ENCODE measurements around the gene SNX15.
"Not testable (repeated sequence)": the region's sequence is repeated elsewhere in the genome, so short reads cannot be mapped to it uniquely, and the experiment has no call there.

The SNX15 gene

DNA sequence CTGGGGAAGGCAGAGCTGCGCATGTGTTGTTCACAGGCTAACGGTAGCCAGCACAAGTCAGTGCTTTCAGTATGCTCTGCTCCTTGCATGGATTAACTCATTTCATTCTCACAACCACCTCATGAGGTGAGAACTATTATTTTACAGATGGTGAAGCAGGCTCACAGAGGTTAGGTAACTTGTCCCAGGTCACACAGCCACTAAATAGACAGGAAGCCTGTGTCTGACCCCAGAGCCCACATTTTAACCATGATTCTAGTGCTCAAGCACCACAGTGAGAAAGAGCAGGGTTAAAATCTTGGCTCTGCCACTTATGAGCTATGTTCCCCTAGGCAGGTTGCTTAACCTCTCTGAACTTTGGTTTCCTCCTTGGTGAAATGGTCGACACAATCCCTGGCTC lies 6.2 kb upstream of the SNX15 start:
- Histone ChIP-seq H3K79me2 (ENCODE audit: control insufficient read depth, low read length) (peaks cover 18% of the 10 kb centered on the region), H3K9me2 (replicated peaks; ENCODE audit: control insufficient read depth, low read length) (no peaks in the 10 kb centered on the region), H4K20me1 (ENCODE audit: control insufficient read depth, insufficient read depth, low read depth, low read length) (no peaks in the 10 kb centered on the region), H3K36me3 (ENCODE audit: control insufficient read depth, low read length) (peaks cover 49% of the 10 kb centered on the region), H3F3A (ENCODE audit: control insufficient read depth, insufficient read depth) (no peaks in the 10 kb centered on the region), H3K27me3 (ENCODE audit: control insufficient read depth, low read length) (no peaks in the 10 kb centered on the region), H3K4me1 (ENCODE audit: control insufficient read depth, low read length) (peaks cover 14% of the 10 kb centered on the region), H3K9me3 (ENCODE audit: control insufficient read depth, insufficient read depth, low read length) (no peaks in the 10 kb centered on the region), H3K4me2 (ENCODE audit: low read length) (no peak overlapping the region), H3K4me3 (ENCODE audit: low read length) (no peak overlapping the region), H3K27ac (ENCODE audit: low read depth, low read length) (no peak overlapping the region)
- no peak for TF ChIP-seq EZH2phosphoT487 (IDR thresholded peaks at IDR 0.05; ENCODE audit: borderline replicate concordance, low read length)
- TF ChIP-seq, protein P1, sequence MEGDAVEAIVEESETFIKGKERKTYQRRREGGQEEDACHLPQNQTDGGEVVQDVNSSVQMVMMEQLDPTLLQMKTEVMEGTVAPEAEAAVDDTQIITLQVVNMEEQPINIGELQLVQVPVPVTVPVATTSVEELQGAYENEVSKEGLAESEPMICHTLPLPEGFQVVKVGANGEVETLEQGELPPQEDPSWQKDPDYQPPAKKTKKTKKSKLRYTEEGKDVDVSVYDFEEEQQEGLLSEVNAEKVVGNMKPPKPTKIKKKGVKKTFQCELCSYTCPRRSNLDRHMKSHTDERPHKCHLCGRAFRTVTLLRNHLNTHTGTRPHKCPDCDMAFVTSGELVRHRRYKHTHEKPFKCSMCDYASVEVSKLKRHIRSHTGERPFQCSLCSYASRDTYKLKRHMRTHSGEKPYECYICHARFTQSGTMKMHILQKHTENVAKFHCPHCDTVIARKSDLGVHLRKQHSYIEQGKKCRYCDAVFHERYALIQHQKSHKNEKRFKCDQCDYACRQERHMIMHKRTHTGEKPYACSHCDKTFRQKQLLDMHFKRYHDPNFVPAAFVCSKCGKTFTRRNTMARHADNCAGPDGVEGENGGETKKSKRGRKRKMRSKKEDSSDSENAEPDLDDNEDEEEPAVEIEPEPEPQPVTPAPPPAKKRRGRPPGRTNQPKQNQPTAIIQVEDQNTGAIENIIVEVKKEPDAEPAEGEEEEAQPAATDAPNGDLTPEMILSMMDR (IDR thresholded peaks at IDR 0.05; ENCODE audit: low read depth, low read length, poor library complexity, severe bottlenecking) = no peak

DNA sequence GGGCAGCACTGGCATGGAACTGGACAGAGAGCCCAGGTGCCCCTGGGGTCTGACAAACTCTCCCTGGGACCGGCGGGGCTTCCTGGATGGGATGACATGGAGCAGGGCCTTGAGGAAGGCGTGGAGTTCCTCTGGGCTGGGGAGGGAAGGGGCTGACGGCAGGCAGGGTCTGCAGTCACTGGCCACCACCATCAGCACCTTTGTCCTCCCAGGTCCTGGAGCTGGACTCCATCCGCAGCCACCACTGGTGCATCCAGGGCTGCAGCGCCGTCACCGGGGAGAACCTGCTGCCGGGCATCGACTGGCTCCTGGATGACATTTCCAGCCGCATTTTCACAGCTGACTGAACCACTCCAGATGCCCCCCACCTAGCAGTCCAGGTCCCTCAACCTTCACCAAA lies 5.7 kb upstream of the SNX15 start:
- Histone ChIP-seq H3K9me2 (replicated peaks; ENCODE audit: control insufficient read depth, low read length) (no peaks in the 10 kb centered on the region), H3K27me3 (ENCODE audit: control insufficient read depth, low read length) (no peaks in the 10 kb centered on the region), H3K36me3 (ENCODE audit: control insufficient read depth, low read length) (peaks cover 44% of the 10 kb centered on the region), H3K9me3 (ENCODE audit: control insufficient read depth, insufficient read depth, low read length) (no peaks in the 10 kb centered on the region), H3K79me2 (ENCODE audit: control insufficient read depth, low read length) (peaks cover 13% of the 10 kb centered on the region), H3K4me2 (ENCODE audit: low read length) (no peak overlapping the region), H3F3A (ENCODE audit: control insufficient read depth, insufficient read depth) (no peaks in the 10 kb centered on the region), H3K4me3 (ENCODE audit: low read length) (no peak overlapping the region), H3K4me1 (ENCODE audit: control insufficient read depth, low read length) (peaks cover 9% of the 10 kb centered on the region), H3K27ac (ENCODE audit: low read depth, low read length) (no peak overlapping the region), H4K20me1 (ENCODE audit: control insufficient read depth, insufficient read depth, low read depth, low read length) (no peaks in the 10 kb centered on the region)
- TF ChIP-seq, protein P1 (IDR thresholded peaks at IDR 0.05; ENCODE audit: low read depth, low read length, poor library complexity, severe bottlenecking) = no peak
- no peak for TF ChIP-seq EZH2phosphoT487 (IDR thresholded peaks at IDR 0.05; ENCODE audit: borderline replicate concordance, low read length)

DNA sequence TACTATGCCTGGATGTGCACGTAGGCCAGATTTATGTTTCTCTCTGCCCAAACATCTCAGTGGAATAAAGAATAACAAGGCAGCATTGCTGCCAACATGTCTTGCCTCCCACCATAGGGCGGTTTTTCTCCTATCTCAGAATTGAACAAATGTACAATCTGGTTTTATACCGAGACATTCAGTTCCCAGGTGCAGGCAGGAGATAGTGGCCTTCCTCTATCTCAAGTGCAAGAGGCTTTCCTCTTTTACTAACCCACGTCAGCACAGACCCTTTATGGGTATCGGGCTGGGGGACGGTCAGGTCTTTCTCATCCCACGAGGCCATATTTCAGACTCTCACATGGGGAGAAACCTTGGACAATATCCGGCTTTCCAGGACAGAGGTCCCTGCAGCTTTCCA lies 3.7 kb upstream of the SNX15 start:
- not testable (repeated sequence) for H4K20me1 ChIP-seq (ENCODE audit: control insufficient read depth, insufficient read depth, low read depth, low read length); H3K4me2 ChIP-seq (ENCODE audit: low read length); H3K9me2 ChIP-seq (replicated peaks; ENCODE audit: control insufficient read depth, low read length); H3K27me3 ChIP-seq (ENCODE audit: control insufficient read depth, low read length); H3K27ac ChIP-seq (ENCODE audit: low read depth, low read length); H3F3A ChIP-seq (ENCODE audit: control insufficient read depth, insufficient read depth); H3K9me3 ChIP-seq (ENCODE audit: control insufficient read depth, insufficient read depth, low read length); H3K4me3 ChIP-seq (ENCODE audit: low read length); H3K79me2 ChIP-seq (ENCODE audit: control insufficient read depth, low read length)
- peaks cover 14% of the 10 kb centered on the region for H3K4me1 ChIP-seq (ENCODE audit: control insufficient read depth, low read length)
- H3K36me3 ChIP-seq (ENCODE audit: control insufficient read depth, low read length) = peaks cover 26% of the 10 kb centered on the region

DNA sequence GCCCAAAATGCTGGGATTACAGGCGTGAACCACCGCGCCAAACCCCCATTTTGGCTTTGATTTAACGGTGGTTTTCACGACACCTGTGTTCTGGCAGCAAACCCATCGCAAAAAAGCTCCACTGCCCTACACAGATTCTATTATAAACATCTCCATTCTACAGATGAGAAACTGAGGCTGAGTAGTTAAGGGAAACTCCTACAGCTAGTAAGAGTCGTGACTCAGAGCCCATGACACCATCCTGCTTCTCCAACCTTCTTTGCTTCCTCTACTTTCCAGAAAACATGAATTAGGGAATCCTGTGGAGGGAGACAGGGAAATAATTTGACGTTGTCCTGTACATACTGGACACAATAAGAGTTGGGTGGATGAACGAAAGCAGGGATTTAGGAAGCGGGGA lies 429 bp upstream of the SNX15 start:
- Histone ChIP-seq H3F3A (ENCODE audit: control insufficient read depth, insufficient read depth) (no peaks in the 10 kb centered on the region; the same call in 1 of the 2 replicates), H3K4me1 (ENCODE audit: control insufficient read depth, low read length) (peaks cover 17% of the 10 kb centered on the region), H3K4me3 (ENCODE audit: low read length) (peak overlapping the region; percentile 77), H3K27ac (ENCODE audit: low read depth, low read length) (no peak overlapping the region), H3K27me3 (ENCODE audit: control insufficient read depth, low read length) (no peaks in the 10 kb centered on the region), H3K9me2 (replicated peaks; ENCODE audit: control insufficient read depth, low read length) (no peaks in the 10 kb centered on the region), H3K36me3 (ENCODE audit: control insufficient read depth, low read length) (peaks cover 4% of the 10 kb centered on the region; the same call in 1 of the 2 replicates), H3K79me2 (ENCODE audit: control insufficient read depth, low read length) (peaks cover 6% of the 10 kb centered on the region; the same call in 1 of the 2 replicates), H3K9me3 (ENCODE audit: control insufficient read depth, insufficient read depth, low read length) (no peaks in the 10 kb centered on the region), H3K4me2 (ENCODE audit: low read length) (peak overlapping the region; percentile 72), H4K20me1 (ENCODE audit: control insufficient read depth, insufficient read depth, low read depth, low read length) (no peaks in the 10 kb centered on the region)
- no peak for TF ChIP-seq EZH2phosphoT487 (IDR thresholded peaks at IDR 0.05; ENCODE audit: borderline replicate concordance, low read length)
- TF ChIP-seq, protein P1 (IDR thresholded peaks at IDR 0.05; ENCODE audit: low read depth, low read length, poor library complexity, severe bottlenecking) = no peak
